ENCODE measurements around the gene MACROD1. TPM values are rescaled to one million over a fixed set of nuclear protein-coding genes. Genes with fewer than 3 reads are reported as not detected.

The MACROD1 gene
- total and polyA plus RNA-seq, 7 experiments from 2014 or later, result 5.4 to 16.2 (median 9.7) TPM

DNA sequence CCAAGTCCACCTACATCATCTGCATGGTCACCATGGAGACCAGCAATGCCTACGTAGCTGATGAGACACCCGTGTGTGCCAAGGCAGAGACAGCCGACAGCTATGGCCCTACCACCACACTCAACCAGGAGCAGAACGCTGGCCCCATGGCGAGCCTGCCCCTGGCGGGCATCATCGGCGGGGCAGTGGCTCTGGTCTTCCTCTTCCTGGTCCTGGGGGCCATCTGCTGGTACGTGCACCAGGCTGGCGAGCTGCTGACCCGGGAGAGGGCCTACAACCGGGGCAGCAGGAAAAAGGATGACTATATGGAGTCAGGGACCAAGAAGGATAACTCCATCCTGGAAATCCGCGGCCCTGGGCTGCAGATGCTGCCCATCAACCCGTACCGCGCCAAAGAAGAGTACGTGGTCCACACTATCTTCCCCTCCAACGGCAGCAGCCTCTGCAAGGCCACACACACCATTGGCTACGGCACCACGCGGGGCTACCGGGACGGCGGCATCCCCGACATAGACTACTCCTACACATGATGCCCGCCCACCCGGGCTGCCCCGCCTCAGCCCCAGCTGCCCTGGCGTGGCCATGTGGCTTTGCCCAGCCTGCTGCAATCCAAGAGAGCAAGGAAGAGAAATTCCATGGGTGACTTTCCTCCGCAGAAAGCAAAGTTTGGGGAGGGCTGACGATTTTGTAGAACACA lies 48.0 kb downstream of the MACROD1 start:
- POLR2A ChIA-PET, result no interaction called here
- Histone ChIP-seq H3K4me3 (ENCODE audit: low read length) (no peak overlapping the region), H3K9me3 (ENCODE audit: control insufficient read depth in 2 of 3, low read length in 3 of 3) (no peaks in the 10 kb centered on the region), H3K27me3 (ENCODE audit: control insufficient read depth in 2 of 2, insufficient read depth in 2 of 2, low read length in 2 of 2) (no peaks in the 10 kb centered on the region), H3K36me3 (ENCODE audit: control insufficient read depth in 2 of 3, insufficient read depth in 3 of 3, low read length in 3 of 3) (no peaks in the 10 kb centered on the region), H3K27ac (ENCODE audit: low read depth, low read length) (no peak overlapping the region), H3K4me1 (ENCODE audit: control insufficient read depth in 2 of 2, insufficient read depth in 2 of 2, low read length in 2 of 2) (no peaks in the 10 kb centered on the region)
- Mint-ChIP-seq H3K4me1 (no peaks in the 10 kb centered on the region), H3K4me3 (no peak overlapping the region), H3K27me3 (no peaks in the 10 kb centered on the region), H3K9me3 (no peaks in the 10 kb centered on the region), H3K27ac (peak overlapping the region in 1 of 9 donors; percentile 55), H3K36me3 (peaks cover 0 to 5% (median 0%) of the 10 kb centered on the region in 5 donors)
- CTCF ChIA-PET, result no interaction called here
- DNase-seq, result no peak
- intact Hi-C loops (cut with micrococcal nuclease), result no loop called here
- ATAC-seq, result no peak

DNA sequence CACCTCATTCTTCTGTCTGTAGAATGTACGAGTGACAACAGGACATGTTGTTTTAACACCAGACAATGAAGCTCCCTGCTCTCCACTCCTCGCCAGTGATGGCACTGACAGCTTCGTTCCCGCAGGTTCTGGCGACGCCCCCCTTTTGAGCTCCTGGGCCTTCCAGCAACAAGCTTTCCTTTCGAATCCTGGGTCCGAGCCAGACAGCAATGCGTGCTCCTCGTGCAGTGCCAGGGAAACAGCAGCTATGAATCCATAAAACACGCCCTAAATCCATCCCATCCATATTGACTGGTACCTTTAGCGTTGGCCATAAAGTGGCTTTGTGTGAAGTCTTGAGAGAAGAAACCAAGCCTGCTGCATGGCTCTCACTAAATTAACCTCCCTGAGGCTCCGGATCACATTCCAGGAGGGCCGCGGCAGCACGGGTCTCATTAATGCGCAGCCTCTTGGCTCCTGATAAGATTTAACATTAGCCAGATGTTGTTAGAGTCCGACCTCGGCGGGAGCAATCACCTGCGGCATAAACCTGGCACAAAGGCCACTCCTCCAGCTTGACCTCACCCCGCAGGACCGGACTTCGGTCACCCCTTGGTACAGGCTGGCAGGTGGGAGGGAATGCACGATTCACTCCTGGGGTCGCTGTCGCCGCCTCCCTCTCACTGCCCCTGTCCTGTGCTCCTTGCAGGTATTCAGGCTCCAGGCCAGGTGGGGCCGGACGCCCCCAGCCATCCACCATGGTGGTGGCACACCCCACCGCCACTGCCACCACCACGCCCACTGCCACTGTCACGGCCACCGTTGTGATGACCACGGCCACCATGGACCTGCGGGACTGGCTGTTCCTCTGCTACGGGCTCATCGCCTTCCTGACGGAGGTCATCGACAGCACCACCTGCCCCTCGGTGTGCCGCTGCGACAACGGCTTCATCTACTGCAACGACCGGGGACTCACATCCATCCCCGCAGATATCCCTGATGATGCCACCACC lies 50.1 kb downstream of the MACROD1 start:
- DNase-seq, result no peak
- Mint-ChIP-seq H3K4me3 (no peak overlapping the region), H3K36me3 (peaks cover 0 to 5% (median 0%) of the 10 kb centered on the region in 5 donors), H3K4me1 (no peaks in the 10 kb centered on the region), H3K27ac (peak overlapping the region in 1 of 9 donors; percentile 13), H3K27me3 (no peaks in the 10 kb centered on the region), H3K9me3 (no peaks in the 10 kb centered on the region)
- CTCF ChIA-PET, result no interaction called here
- H3K27ac ChIP-seq (ENCODE audit: low read depth, low read length), result no peak overlapping the region
- no peaks in the 10 kb centered on the region for H3K9me3 ChIP-seq (ENCODE audit: control insufficient read depth in 2 of 3, low read length in 3 of 3)
- no peaks in the 10 kb centered on the region for H3K27me3 ChIP-seq (ENCODE audit: control insufficient read depth in 2 of 2, insufficient read depth in 2 of 2, low read length in 2 of 2)
- POLR2A ChIA-PET, result no interaction called here
- H3K4me1 ChIP-seq (ENCODE audit: control insufficient read depth in 2 of 2, insufficient read depth in 2 of 2, low read length in 2 of 2), result no peaks in the 10 kb centered on the region
- H3K4me3 ChIP-seq (ENCODE audit: low read length), result no peak overlapping the region
- ATAC-seq, result no peak
- no peaks in the 10 kb centered on the region for H3K36me3 ChIP-seq (ENCODE audit: control insufficient read depth in 2 of 3, insufficient read depth in 3 of 3, low read length in 3 of 3)
- intact Hi-C loops (cut with micrococcal nuclease), result no loop called here

DNA sequence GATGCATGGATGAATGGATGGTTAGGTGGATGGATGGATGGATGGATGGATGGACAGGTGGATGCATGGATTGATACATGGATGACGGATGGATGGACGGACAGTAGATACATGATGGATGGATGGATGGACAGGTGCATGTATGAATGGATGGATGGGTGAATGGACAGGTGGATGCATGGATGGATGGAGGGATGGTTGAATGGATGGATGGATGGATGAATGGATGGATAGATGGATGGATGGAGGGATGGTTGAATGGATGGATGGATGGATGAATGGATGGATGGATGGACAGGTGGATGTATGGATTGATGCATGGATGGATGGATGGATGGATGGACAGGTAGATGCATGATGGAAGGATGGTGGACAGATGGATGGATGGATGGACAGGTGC lies 51.7 kb downstream of the MACROD1 start:
- peaks cover 0 to 5% (median 0%) of the 10 kb centered on the region in 5 donors for H3K36me3 Mint-ChIP-seq
- no peaks in the 10 kb centered on the region for H3K4me1 ChIP-seq (ENCODE audit: control insufficient read depth in 2 of 2, insufficient read depth in 2 of 2, low read length in 2 of 2)
- H3K9me3 Mint-ChIP-seq, result no peaks in the 10 kb centered on the region
- POLR2A ChIA-PET, result no interaction called here
- H3K4me3 Mint-ChIP-seq, result no peak overlapping the region
- no peaks in the 10 kb centered on the region for H3K27me3 Mint-ChIP-seq
- ATAC-seq, result no peak
- no peaks in the 10 kb centered on the region for H3K36me3 ChIP-seq (ENCODE audit: control insufficient read depth in 2 of 3, insufficient read depth in 3 of 3, low read length in 3 of 3)
- intact Hi-C loops (cut with micrococcal nuclease), result no loop called here
- DNase-seq, result no peak
- CTCF ChIA-PET, result interaction anchor here (0.7 kb wide), 1 partner anchor 282 kb away, joined by 4 read pairs; no protein-coding TSS in a partner anchor
- H3K4me3 ChIP-seq (ENCODE audit: low read length), result no peak overlapping the region
- H3K9me3 ChIP-seq (ENCODE audit: control insufficient read depth in 2 of 3, low read length in 3 of 3), result no peaks in the 10 kb centered on the region
- no peaks in the 10 kb centered on the region for H3K4me1 Mint-ChIP-seq
- no peak overlapping the region for H3K27ac ChIP-seq (ENCODE audit: low read depth, low read length)
- no peaks in the 10 kb centered on the region for H3K27me3 ChIP-seq (ENCODE audit: control insufficient read depth in 2 of 2, insufficient read depth in 2 of 2, low read length in 2 of 2)
- H3K27ac Mint-ChIP-seq, result no peak overlapping the region

DNA sequence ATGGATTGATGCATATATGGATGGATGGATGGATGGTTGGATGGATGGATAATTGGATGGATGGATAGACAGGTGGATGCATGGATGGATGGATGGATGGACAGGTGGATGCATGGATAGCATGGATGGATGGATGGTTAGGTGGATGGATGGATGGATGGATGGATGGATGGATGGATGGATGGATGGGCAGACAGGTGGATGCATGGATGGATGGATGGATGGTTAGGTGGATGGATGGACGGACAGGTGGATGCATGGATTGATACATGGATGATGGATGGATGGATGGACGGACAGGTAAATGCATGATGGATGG lies 52.5 kb downstream of the MACROD1 start:
- Histone ChIP-seq H3K4me1 (ENCODE audit: control insufficient read depth in 2 of 2, insufficient read depth in 2 of 2, low read length in 2 of 2) (no peaks in the 10 kb centered on the region), H3K36me3 (ENCODE audit: control insufficient read depth in 2 of 3, insufficient read depth in 3 of 3, low read length in 3 of 3) (no peaks in the 10 kb centered on the region), H3K9me3 (ENCODE audit: control insufficient read depth in 2 of 3, low read length in 3 of 3) (no peaks in the 10 kb centered on the region), H3K27ac (ENCODE audit: low read depth, low read length) (no peak overlapping the region), H3K27me3 (ENCODE audit: control insufficient read depth in 2 of 2, insufficient read depth in 2 of 2, low read length in 2 of 2) (no peaks in the 10 kb centered on the region), H3K4me3 (ENCODE audit: low read length) (no peak overlapping the region)
- Mint-ChIP-seq H3K27ac (no peak overlapping the region), H3K36me3 (peaks cover 0 to 5% (median 0%) of the 10 kb centered on the region in 5 donors), H3K27me3 (no peaks in the 10 kb centered on the region), H3K4me1 (no peaks in the 10 kb centered on the region), H3K4me3 (no peak overlapping the region), H3K9me3 (no peaks in the 10 kb centered on the region)
- ATAC-seq (no peak), DNase-seq (no peak)
- POLR2A ChIA-PET, result no interaction called here
- intact Hi-C loops (cut with micrococcal nuclease), result no loop called here
- CTCF ChIA-PET, result interaction anchor here (0.7 kb wide), 1 partner anchor 283 kb away, joined by 4 read pairs; no protein-coding TSS in a partner anchor

DNA sequence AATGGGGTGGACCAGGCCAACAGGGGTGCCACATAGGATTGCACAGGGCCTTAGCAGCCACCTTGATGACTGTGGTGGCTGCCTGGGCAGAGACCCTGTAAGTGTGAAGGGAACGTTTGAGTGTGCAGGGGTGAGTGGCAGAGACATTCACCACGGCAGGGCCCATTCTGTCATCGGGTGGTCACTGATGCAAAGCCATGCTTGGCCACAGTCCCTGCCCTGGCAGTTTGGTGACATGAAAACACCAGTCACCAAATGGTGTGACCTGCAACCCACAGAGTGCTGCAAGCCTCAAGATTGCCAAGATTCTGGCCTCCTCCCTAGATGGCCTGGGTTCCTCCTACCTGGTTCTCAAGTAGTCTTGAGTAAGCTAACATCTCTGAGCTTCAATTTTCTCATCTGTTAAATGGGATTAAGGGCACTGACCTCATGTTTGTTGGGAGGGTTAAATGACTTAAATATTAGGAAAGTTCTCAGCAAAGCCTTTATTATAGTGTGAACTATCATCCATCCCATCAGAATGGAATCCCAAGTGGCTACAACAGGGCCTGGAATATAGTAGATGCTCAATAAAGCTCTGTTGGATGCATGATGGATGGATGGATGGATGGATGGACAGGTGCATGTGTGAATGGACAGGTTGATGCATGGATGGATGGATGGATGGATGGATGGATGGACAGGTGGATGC lies 53.0 kb downstream of the MACROD1 start:
- no peaks in the 10 kb centered on the region for H3K36me3 ChIP-seq (ENCODE audit: control insufficient read depth in 2 of 3, insufficient read depth in 3 of 3, low read length in 3 of 3)
- H3K9me3 ChIP-seq (ENCODE audit: control insufficient read depth in 2 of 3, low read length in 3 of 3), result no peaks in the 10 kb centered on the region
- Mint-ChIP-seq H3K9me3 (no peaks in the 10 kb centered on the region), H3K4me1 (no peaks in the 10 kb centered on the region), H3K27me3 (no peaks in the 10 kb centered on the region), H3K27ac (no peak overlapping the region), H3K4me3 (no peak overlapping the region), H3K36me3 (peaks cover 0 to 5% (median 0%) of the 10 kb centered on the region in 5 donors)
- POLR2A ChIA-PET, result no interaction called here
- intact Hi-C loops (cut with micrococcal nuclease), result no loop called here
- no peak overlapping the region for H3K4me3 ChIP-seq (ENCODE audit: low read length)
- no peaks in the 10 kb centered on the region for H3K4me1 ChIP-seq (ENCODE audit: control insufficient read depth in 2 of 2, insufficient read depth in 2 of 2, low read length in 2 of 2)
- DNase-seq (no peak), ATAC-seq (no peak)
- no peak overlapping the region for H3K27ac ChIP-seq (ENCODE audit: low read depth, low read length)
- CTCF ChIA-PET, result no interaction called here
- H3K27me3 ChIP-seq (ENCODE audit: control insufficient read depth in 2 of 2, insufficient read depth in 2 of 2, low read length in 2 of 2), result no peaks in the 10 kb centered on the region

DNA sequence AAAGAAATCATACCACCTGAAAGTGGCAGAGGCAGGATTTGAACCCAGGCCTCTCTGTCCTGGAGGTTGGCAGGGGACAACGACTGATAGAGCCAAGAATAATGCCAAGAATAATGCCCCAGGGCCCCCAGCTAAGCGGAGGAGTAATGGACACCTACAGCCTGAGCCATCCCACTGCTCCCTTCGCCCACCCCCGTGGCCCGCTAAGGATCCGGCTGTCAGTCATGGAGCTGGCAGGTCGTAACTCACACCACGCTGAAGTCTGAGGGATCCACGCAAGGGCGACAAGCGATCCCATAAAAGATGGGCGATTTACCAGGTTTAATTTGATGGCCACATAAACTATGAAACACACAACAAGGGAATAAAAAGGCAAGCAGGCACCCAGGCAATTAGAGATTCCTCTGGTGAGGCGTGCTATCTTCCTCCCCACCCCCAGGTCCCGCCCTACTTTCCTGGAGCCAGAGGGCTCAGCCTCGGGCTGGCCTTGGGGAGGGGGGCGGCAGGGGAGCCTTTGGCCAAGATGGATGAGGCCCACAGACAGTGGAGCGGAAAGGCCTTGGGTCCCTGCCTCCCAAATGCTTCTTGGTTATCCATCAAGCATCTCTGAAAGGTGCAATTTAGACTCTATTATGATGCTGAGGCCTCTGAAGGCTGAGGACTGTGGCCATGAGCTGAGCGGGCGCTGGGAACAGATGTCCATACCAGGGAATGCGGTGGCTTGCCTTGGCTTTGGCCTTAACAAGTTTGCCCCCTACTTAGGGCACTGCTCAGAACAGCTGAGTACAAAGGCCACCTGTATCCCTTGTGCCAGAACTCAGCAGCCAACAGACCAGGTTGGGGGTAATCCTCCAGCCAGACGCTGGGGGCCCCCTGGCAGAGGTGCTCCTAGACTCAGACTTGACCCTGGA lies 55.2 kb downstream of the MACROD1 start:
- POLR2A ChIA-PET, result no interaction called here
- CTCF ChIA-PET, result no interaction called here
- no peaks in the 10 kb centered on the region for H3K4me1 ChIP-seq (ENCODE audit: control insufficient read depth in 2 of 2, insufficient read depth in 2 of 2, low read length in 2 of 2)
- Mint-ChIP-seq H3K27me3 (no peaks in the 10 kb centered on the region), H3K9me3 (no peaks in the 10 kb centered on the region), H3K4me3 (no peak overlapping the region), H3K4me1 (no peaks in the 10 kb centered on the region), H3K27ac (no peak overlapping the region), H3K36me3 (peaks cover 0 to 4% (median 0%) of the 10 kb centered on the region in 5 donors)
- no peaks in the 10 kb centered on the region for H3K27me3 ChIP-seq (ENCODE audit: control insufficient read depth in 2 of 2, insufficient read depth in 2 of 2, low read length in 2 of 2)
- H3K36me3 ChIP-seq (ENCODE audit: control insufficient read depth in 2 of 3, insufficient read depth in 3 of 3, low read length in 3 of 3), result no peaks in the 10 kb centered on the region
- H3K9me3 ChIP-seq (ENCODE audit: control insufficient read depth in 2 of 3, low read length in 3 of 3), result no peaks in the 10 kb centered on the region
- no peak overlapping the region for H3K4me3 ChIP-seq (ENCODE audit: low read length)
- DNase-seq (no peak), ATAC-seq (no peak)
- intact Hi-C loops (cut with micrococcal nuclease), result no loop called here
- H3K27ac ChIP-seq (ENCODE audit: low read depth, low read length), result no peak overlapping the region
